Limb (tissue), 2 donors: ENCODE results near the gene C1orf115.
A peak's percentile ranks its signal among the peaks of the same experiment; 100 is the strongest.
"Not testable (repeated sequence)": the region's sequence is repeated elsewhere in the genome, so short reads cannot be mapped to it uniquely, and the experiment has no call there.

ENCODE experiments used
- DNase-seq, 2 donors: peaks; one replicate each; pipeline ENCODE4 v3.0.0-alpha.2; 2016; ENCODE audit errors: extremely low spot score in 2 of 2

The C1orf115 gene

GRCh38 chr1:220717800-220718640 lies 27.9 kb downstream of the C1orf115 start:
- DNase-seq, result no peak

GRCh38 chr1:220721266-220721665 lies 31.1 kb downstream of the C1orf115 start:
- DNase-seq, result not testable (repeated sequence)

GRCh38 chr1:220726634-220727033 lies 36.5 kb downstream of the C1orf115 start:
- no peak for DNase-seq

- no peak for DNase-seq
These were observed 37.4 kb downstream of the C1orf115 start for GRCh38 chr1:220727519-220727918.

GRCh38 chr1:220730486-220730885 lies 40.3 kb downstream of the C1orf115 start:
- no peak for DNase-seq

- no peak for DNase-seq
These were observed 42.0 kb downstream of the C1orf115 start for GRCh38 chr1:220732137-220732536.

- DNase-seq, result no peak
These were observed 42.5 kb downstream of the C1orf115 start for GRCh38 chr1:220732621-220733020.

- DNase-seq, result peak; percentile 70 to 82
These were observed 43.0 kb downstream of the C1orf115 start for GRCh38 chr1:220733086-220733601.

- no peak for DNase-seq
These were observed 44.6 kb downstream of the C1orf115 start for GRCh38 chr1:220734571-220735326.

GRCh38 chr1:220736283-220736682 lies 46.1 kb downstream of the C1orf115 start:
- DNase-seq, result not testable (repeated sequence)

- no peak for DNase-seq
These were observed 51.2 kb downstream of the C1orf115 start for GRCh38 chr1:220741349-220741748.

GRCh38 chr1:220741825-220742224 lies 51.7 kb downstream of the C1orf115 start:
- DNase-seq, result no peak

GRCh38 chr1:220742520-220742919 lies 52.4 kb downstream of the C1orf115 start:
- no peak for DNase-seq

- no peak for DNase-seq
These were observed 56.7 kb downstream of the C1orf115 start for GRCh38 chr1:220746851-220747250.

GRCh38 chr1:220747437-220748088 lies 57.4 kb downstream of the C1orf115 start:
- no peak for DNase-seq

GRCh38 chr1:220748089-220748934 lies 58.1 kb downstream of the C1orf115 start, which contains the start of gene MTARC2:
TSS of gene MTARC2 (plus strand) at chr1:220748322. CDS start at chr1:220748532, 210 bp downstream.
- peak; percentile 64 to 81 for DNase-seq
